GM12878 (cell line): ENCODE results near the gene MRPL33.

Experiments
- CHD4 ChIP-seq: fragments of 200-600 bp; sonication (generic); IDR thresholded peaks from 2 replicates; pipeline ENCODE4 v1.6.1; 2016; ENCODE audit warnings: mild to moderate bottlenecking
- SP1 ChIP-seq: IDR thresholded peaks from one replicate; pipeline ENCODE4 v1.6.1; 2011; ENCODE audit warnings: low read depth, low read length
- YY1 ChIP-seq: IDR thresholded peaks from 2 replicates; pipeline ENCODE4 v1.6.1; 2011; ENCODE audit warnings: low read depth, mild to moderate bottlenecking, low read length

- TF ChIP-seq SP1 (no peak), CHD4 (no peak), YY1 (no peak)
Observed at GRCh38 chr2:27815860-27816438, 44.4 kb downstream of the MRPL33 start.
